A673 (cell line): ENCODE measurements around the gene MAML1.
"Not testable (repeated sequence)": the region's sequence is repeated elsewhere in the genome, so short reads cannot be mapped to it uniquely, and the experiment has no call there.

Experiments
- CTCF ChIP-seq: fragments of 300-800, 200-600 bp; sonication (generic); conservative IDR thresholded peaks from 2 replicates; pipeline ENCODE4 v1.5.1; 2017; ENCODE audit warnings: low read depth, mild to moderate bottlenecking, antibody characterized with exemption, low read length, moderate library complexity, mixed read lengths
- EZH2 ChIP-seq: fragments of 200-600 bp; sonication (generic); IDR thresholded peaks from 2 replicates; pipeline ENCODE4 v1.6.1; 2017; ENCODE audit warnings: borderline replicate concordance, low read depth, mild to moderate bottlenecking, mixed read lengths, antibody characterized with exemption, low read length; ENCODE audit not compliant: poor library complexity, severe bottlenecking

- not testable (repeated sequence) for TF ChIP-seq CTCF, EZH2
These were observed 43.4 kb upstream of the MAML1 start for GRCh38 chr5:179689212-179689611.
